Spleen (tissue), 7 donors: ENCODE data around the gene CYP11A1.

ENCODE experiments used
- POLR2A ChIP-seq, 3 donors: fragments of 450-650 bp; IDR thresholded peaks; one replicate each; pipeline ENCODE4 v1.5.1; 2017; ENCODE audit warnings: antibody characterized with exemption in 3 of 3, mild to moderate bottlenecking in 1 of 3
- POLR2AphosphoS5 ChIP-seq, 3 donors: sonication (generic); formaldehyde crosslinking; IDR thresholded peaks; one replicate each; pipeline ENCODE4 v1.5.1; 2017; ENCODE audit warnings: antibody characterized with exemption in 3 of 3
- TF ChIP-seq, protein P1 (sequence below), 11 experiments: fragments of 200-600 bp in 7 of 11; fragments of 450-650 bp in 4 of 11; sonication (generic) in 4 of 11; IDR thresholded peaks in 8 of 11; conservative IDR thresholded peaks in 3 of 11; 1 replicate in 7 of 11; 2 replicates in 4 of 11; pipeline versions ENCODE4 v1.4.0 to v1.8.0; 2016 to 2021; ENCODE audit warnings: antibody characterized with exemption in 11 of 11, inconsistent platforms in 4 of 11, mild to moderate bottlenecking in 1 of 11
- donor health status: DM: no; HTN: no; CAD: no; lungs with moderate emphysema.
- donor health status: DM: no; HTN: no; CAD: no.
- donor health status: DM: no; HTN: no; CAD: no.

DNA sequence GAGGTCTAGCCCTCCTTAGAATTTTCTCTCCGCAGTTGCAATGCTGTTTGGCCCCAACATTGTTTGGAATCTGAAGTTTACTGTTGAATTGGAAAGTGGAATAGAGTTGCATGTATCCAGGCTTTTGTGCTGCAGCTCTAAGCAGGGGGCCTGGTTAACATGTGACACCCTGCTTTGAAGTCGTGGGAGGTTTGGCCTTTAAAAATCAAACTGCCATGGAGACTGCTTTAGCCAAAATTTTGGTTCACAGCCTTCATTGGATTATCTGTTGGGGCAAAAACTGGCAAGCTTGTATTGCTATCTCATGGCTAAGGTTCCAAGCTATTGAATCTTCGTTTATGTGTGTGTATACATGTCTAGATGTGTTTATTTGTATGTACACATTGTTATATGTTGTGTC is 15.8 kb downstream of the CYP11A1 start:
- TF ChIP-seq, protein P1, sequence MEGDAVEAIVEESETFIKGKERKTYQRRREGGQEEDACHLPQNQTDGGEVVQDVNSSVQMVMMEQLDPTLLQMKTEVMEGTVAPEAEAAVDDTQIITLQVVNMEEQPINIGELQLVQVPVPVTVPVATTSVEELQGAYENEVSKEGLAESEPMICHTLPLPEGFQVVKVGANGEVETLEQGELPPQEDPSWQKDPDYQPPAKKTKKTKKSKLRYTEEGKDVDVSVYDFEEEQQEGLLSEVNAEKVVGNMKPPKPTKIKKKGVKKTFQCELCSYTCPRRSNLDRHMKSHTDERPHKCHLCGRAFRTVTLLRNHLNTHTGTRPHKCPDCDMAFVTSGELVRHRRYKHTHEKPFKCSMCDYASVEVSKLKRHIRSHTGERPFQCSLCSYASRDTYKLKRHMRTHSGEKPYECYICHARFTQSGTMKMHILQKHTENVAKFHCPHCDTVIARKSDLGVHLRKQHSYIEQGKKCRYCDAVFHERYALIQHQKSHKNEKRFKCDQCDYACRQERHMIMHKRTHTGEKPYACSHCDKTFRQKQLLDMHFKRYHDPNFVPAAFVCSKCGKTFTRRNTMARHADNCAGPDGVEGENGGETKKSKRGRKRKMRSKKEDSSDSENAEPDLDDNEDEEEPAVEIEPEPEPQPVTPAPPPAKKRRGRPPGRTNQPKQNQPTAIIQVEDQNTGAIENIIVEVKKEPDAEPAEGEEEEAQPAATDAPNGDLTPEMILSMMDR (IDR thresholded peaks at IDR 0.05 in 8 of 11, conservative IDR thresholded peaks at IDR 0.05 in 3 of 11), result no peak
- TF ChIP-seq POLR2A (IDR thresholded peaks at IDR 0.05) (no peak), POLR2AphosphoS5 (IDR thresholded peaks at IDR 0.05) (no peak)
